ENCODE data around the gene PIGO. TPM values are rescaled to one million over a fixed set of nuclear protein-coding genes. Genes with fewer than 3 reads are reported as not detected.
A peak's percentile ranks its signal among the peaks of the same experiment; 100 is the strongest.

Gene PIGO
- total RNA-seq, 2 donors from 2014 or later = 19.1 to 20.4 TPM

- no peak for DNase-seq
Measured at GRCh38 chr9:35112257-35113020, 16.0 kb upstream of the PIGO start.

GRCh38 chr9:35111001-35111933 lies 14.9 kb upstream of the PIGO start:
- Mint-ChIP-seq H3K4me1 (peaks cover 57% of the 10 kb centered on the region), H3K27me3 (no peaks in the 10 kb centered on the region), H3K36me3 (ENCODE audit: low read depth) (no peaks in the 10 kb centered on the region), H3K4me3 (peak overlapping the region; percentile 83), H3K27ac (peak overlapping the region; percentile 92)
- no peaks in the 10 kb centered on the region for H3K9me3 ChIP-seq (ENCODE audit: control insufficient read depth, low read length, poor library complexity, severe bottlenecking)
- DNase-seq (peak; percentile 89 to 96 (median 95)), ATAC-seq (peak; percentile 80)

More at GRCh38 chr9:35112257-35113020, 16.0 kb upstream of the PIGO start:
- peaks cover 62% of the 10 kb centered on the region for H3K4me1 Mint-ChIP-seq
- peak overlapping the region; percentile 83 for H3K4me3 Mint-ChIP-seq
- no peaks in the 10 kb centered on the region for H3K36me3 Mint-ChIP-seq (ENCODE audit: low read depth)
- no peaks in the 10 kb centered on the region for H3K9me3 ChIP-seq (ENCODE audit: control insufficient read depth, low read length, poor library complexity, severe bottlenecking)
- no peak for ATAC-seq
- peak overlapping the region; percentile 92 for H3K27ac Mint-ChIP-seq
- H3K27me3 Mint-ChIP-seq = no peaks in the 10 kb centered on the region

- H3K9me3 ChIP-seq (ENCODE audit: control insufficient read depth, low read length, poor library complexity, severe bottlenecking) = no peaks in the 10 kb centered on the region
- Mint-ChIP-seq H3K4me1 (peaks cover 48% of the 10 kb centered on the region), H3K27me3 (no peaks in the 10 kb centered on the region), H3K4me3 (peak overlapping the region; percentile 83), H3K36me3 (ENCODE audit: low read depth) (peaks cover 5% of the 10 kb centered on the region), H3K27ac (peak overlapping the region; percentile 92)
- DNase-seq (no peak), ATAC-seq (no peak)
Measured at GRCh38 chr9:35110327-35110761, 14.0 kb upstream of the PIGO start.

- H3K9me3 ChIP-seq (ENCODE audit: control insufficient read depth, low read length, poor library complexity, severe bottlenecking) = no peaks in the 10 kb centered on the region
- peaks cover 37% of the 10 kb centered on the region for H3K4me1 Mint-ChIP-seq
- ATAC-seq (no peak), DNase-seq (no peak)
- H3K27ac Mint-ChIP-seq = peak overlapping the region; percentile 6
- H3K4me3 Mint-ChIP-seq = no peak overlapping the region
- peaks cover 5% of the 10 kb centered on the region for H3K36me3 Mint-ChIP-seq (ENCODE audit: low read depth)
- H3K27me3 Mint-ChIP-seq = no peaks in the 10 kb centered on the region
Measured at GRCh38 chr9:35108946-35109575, 12.7 kb upstream of the PIGO start.

GRCh38 chr9:35108461-35108860 lies 12.1 kb upstream of the PIGO start:
- Mint-ChIP-seq H3K4me1 (peaks cover 35% of the 10 kb centered on the region), H3K27me3 (no peaks in the 10 kb centered on the region), H3K27ac (peak overlapping the region; percentile 6), H3K36me3 (ENCODE audit: low read depth) (peaks cover 5% of the 10 kb centered on the region), H3K4me3 (no peak overlapping the region)
- ATAC-seq (no peak), DNase-seq (no peak)
- H3K9me3 ChIP-seq (ENCODE audit: control insufficient read depth, low read length, poor library complexity, severe bottlenecking) = no peaks in the 10 kb centered on the region

GRCh38 chr9:35107297-35108290 lies 11.2 kb upstream of the PIGO start:
- DNase-seq = no peak
- peaks cover 42% of the 10 kb centered on the region for H3K4me1 Mint-ChIP-seq
- no peaks in the 10 kb centered on the region for H3K9me3 ChIP-seq (ENCODE audit: control insufficient read depth, low read length, poor library complexity, severe bottlenecking)
- no peak for ATAC-seq
- H3K36me3 Mint-ChIP-seq (ENCODE audit: low read depth) = peaks cover 9% of the 10 kb centered on the region
- no peak overlapping the region for H3K4me3 Mint-ChIP-seq
- H3K27me3 Mint-ChIP-seq = no peaks in the 10 kb centered on the region
- no peak overlapping the region for H3K27ac Mint-ChIP-seq

GRCh38 chr9:35106343-35106730 lies 9.9 kb upstream of the PIGO start:
- peaks cover 9% of the 10 kb centered on the region for H3K36me3 Mint-ChIP-seq (ENCODE audit: low read depth)
- no peak overlapping the region for H3K27ac Mint-ChIP-seq
- ATAC-seq (no peak), DNase-seq (no peak)
- H3K9me3 ChIP-seq (ENCODE audit: control insufficient read depth, low read length, poor library complexity, severe bottlenecking) = no peaks in the 10 kb centered on the region
- no peak overlapping the region for H3K4me3 Mint-ChIP-seq
- peaks cover 38% of the 10 kb centered on the region for H3K4me1 Mint-ChIP-seq
- no peaks in the 10 kb centered on the region for H3K27me3 Mint-ChIP-seq

GRCh38 chr9:35105571-35106342 lies 9.4 kb upstream of the PIGO start:
- ATAC-seq = no peak
- peaks cover 11% of the 10 kb centered on the region for H3K36me3 Mint-ChIP-seq (ENCODE audit: low read depth)
- no peaks in the 10 kb centered on the region for H3K27me3 Mint-ChIP-seq
- peaks cover 36% of the 10 kb centered on the region for H3K4me1 Mint-ChIP-seq
- H3K27ac Mint-ChIP-seq = no peak overlapping the region
- no peak overlapping the region for H3K4me3 Mint-ChIP-seq
- no peaks in the 10 kb centered on the region for H3K9me3 ChIP-seq (ENCODE audit: control insufficient read depth, low read length, poor library complexity, severe bottlenecking)
- DNase-seq = no peak

GRCh38 chr9:35105126-35105525 lies 8.7 kb upstream of the PIGO start:
- Mint-ChIP-seq H3K4me1 (peaks cover 31% of the 10 kb centered on the region), H3K4me3 (no peak overlapping the region), H3K27me3 (no peaks in the 10 kb centered on the region), H3K36me3 (ENCODE audit: low read depth) (peaks cover 15% of the 10 kb centered on the region), H3K27ac (peak overlapping the region; percentile 97)
- no peak for ATAC-seq
- DNase-seq = no peak
- no peaks in the 10 kb centered on the region for H3K9me3 ChIP-seq (ENCODE audit: control insufficient read depth, low read length, poor library complexity, severe bottlenecking)

GRCh38 chr9:35104586-35104985 lies 8.2 kb upstream of the PIGO start:
- H3K9me3 ChIP-seq (ENCODE audit: control insufficient read depth, low read length, poor library complexity, severe bottlenecking) = no peaks in the 10 kb centered on the region
- Mint-ChIP-seq H3K4me1 (peaks cover 27% of the 10 kb centered on the region), H3K4me3 (no peak overlapping the region), H3K36me3 (ENCODE audit: low read depth) (peaks cover 17% of the 10 kb centered on the region), H3K27ac (peak overlapping the region; percentile 97), H3K27me3 (no peaks in the 10 kb centered on the region)
- no peak for DNase-seq
- ATAC-seq = no peak

- H3K27ac Mint-ChIP-seq = peak overlapping the region; percentile 97
- H3K9me3 ChIP-seq (ENCODE audit: control insufficient read depth, low read length, poor library complexity, severe bottlenecking) = no peaks in the 10 kb centered on the region
- H3K36me3 Mint-ChIP-seq (ENCODE audit: low read depth) = peaks cover 17% of the 10 kb centered on the region
- H3K4me1 Mint-ChIP-seq = peaks cover 25% of the 10 kb centered on the region
- peak overlapping the region; percentile 99 for H3K4me3 Mint-ChIP-seq
- ATAC-seq (no peak), DNase-seq (no peak)
- H3K27me3 Mint-ChIP-seq = no peaks in the 10 kb centered on the region
Measured at GRCh38 chr9:35103660-35104191, 7.3 kb upstream of the PIGO start.
